ENCODE data around the gene JAK1. TPM values are rescaled to one million over a fixed set of nuclear protein-coding genes. Genes with fewer than 3 reads are reported as not detected.

JAK1 gene
- total and polyA plus RNA-seq, 2 of the 8 experiments (the other 6 are each of a cell fraction or from before 2014, with no cell fraction given), result 7.8 to 24.5 TPM

GRCh38 chr1:64839261-64839660 is 127.1 kb downstream of the JAK1 start:
- no peak overlapping the region for H3K4me2 ChIP-seq (ENCODE audit: insufficient read depth in 1 of 2, low read depth in 2 of 2, low read length in 2 of 2)
- H3K4me3 ChIP-seq (ENCODE audit: extremely low read depth in 1 of 4, insufficient read depth in 2 of 4, low read depth in 3 of 4, low read length in 4 of 4), result no peak overlapping the region
- no peaks in the 10 kb centered on the region for H3K9me3 ChIP-seq (ENCODE audit: insufficient read depth in 2 of 2, low read depth in 1 of 2, low read length in 1 of 2)
- no peak overlapping the region for H4K8ac ChIP-seq (ENCODE audit: extremely low read depth, insufficient read depth, low read length)
- H2BK15ac ChIP-seq (ENCODE audit: low read length), result no peak overlapping the region
- H3K4me1 ChIP-seq (replicated peaks in 1 of 4; ENCODE audit: control insufficient read depth in 3 of 4, insufficient read depth in 4 of 4, low read length in 3 of 4), result no peaks in the 10 kb centered on the region; a peak in 1 of 7 replicates
- TF ChIP-seq CTBP2 (IDR thresholded peaks at IDR 0.05; ENCODE audit: borderline replicate concordance, insufficient read depth, insufficient read length, low read length) (no peak), HDAC2 (IDR thresholded peaks at IDR 0.05; ENCODE audit: borderline replicate concordance in 1 of 2, low read depth in 2 of 2, low read length in 2 of 2) (no peak), SP4 (IDR thresholded peaks at IDR 0.05; ENCODE audit: low read length) (no peak), NRF1 (IDR thresholded peaks at IDR 0.05; ENCODE audit: low read depth, low read length) (no peak), POLR2A (IDR thresholded peaks at IDR 0.05; ENCODE audit: control extremely low read depth in 1 of 2, low read depth in 2 of 2, low read length in 2 of 2) (no peak), FOSL1 (IDR thresholded peaks at IDR 0.05; ENCODE audit: insufficient read depth, low read depth, low read length) (no peak), JUND (IDR thresholded peaks at IDR 0.05; ENCODE audit: low read length) (no peak), POU5F1 (IDR thresholded peaks at IDR 0.05; ENCODE audit: low read depth, low read length) (no peak), EP300 (IDR thresholded peaks at IDR 0.05; ENCODE audit: borderline replicate concordance in 1 of 2, low read depth in 2 of 2, low read length in 2 of 2) (no peak), CBX8 (IDR thresholded peaks at IDR 0.05; ENCODE audit: borderline replicate concordance, low read depth, low read length) (no peak), TBP (IDR thresholded peaks at IDR 0.05; ENCODE audit: low read depth, low read length) (no peak), BACH1 (IDR thresholded peaks at IDR 0.05; ENCODE audit: low read length) (no peak)
- no peaks in the 10 kb centered on the region for H3K27me3 ChIP-seq (replicated peaks in 1 of 4; ENCODE audit: control insufficient read depth in 3 of 4, extremely low read depth in 1 of 4, insufficient read depth in 3 of 4, low read length in 3 of 4)
- DNase-seq (ENCODE audit: low read depth in 1 of 2, low spot score in 2 of 2), result no peak
- no peak overlapping the region for H3K4ac ChIP-seq (replicated peaks; ENCODE audit: insufficient read length, low read depth, low read length)
- ChIA-PET CTCF (ENCODE audit: partially characterized antibody) (interaction anchor here (1.1 kb wide), 1 partner anchor 20 kb away, joined by 3 read pairs; no protein-coding TSS in a partner anchor), POLR2A (ENCODE audit: partially characterized antibody) (no interaction called here)
- FAIRE-seq, result no peak
- H3K23me2 ChIP-seq (ENCODE audit: low read depth, low read length), result no peaks in the 10 kb centered on the region
- H2AFZ ChIP-seq (ENCODE audit: low read length), result no peak overlapping the region
- H3K79me1 ChIP-seq (ENCODE audit: low read depth, low read length), result no peaks in the 10 kb centered on the region
- 88% methylated on average over 5 of the region's 5 CpGs; no CpG with 5 or more reads in 1 of the 2 experiments for WGBS, 2 experiments (ENCODE audit: extremely low coverage in 1 of 2, insufficient coverage in 1 of 2, insufficient read length in 1 of 2, insufficient replicate concordance in 2 of 2, low coverage in 1 of 2, low lambda C conversion rate in 2 of 2, missing lambda C conversion rate in 1 of 2)
- no peak overlapping the region for H4K91ac ChIP-seq (replicated peaks; ENCODE audit: insufficient read length, low read length)
- H3K23ac ChIP-seq (ENCODE audit: insufficient read length), result no peak overlapping the region
- H2AK5ac ChIP-seq (ENCODE audit: low read depth, low read length), result no peak overlapping the region
- H3K18ac ChIP-seq (ENCODE audit: extremely low read depth, low read length), result no peak overlapping the region
- H3K14ac ChIP-seq (ENCODE audit: insufficient read length), result no peak overlapping the region
- H3K56ac ChIP-seq (replicated peaks; ENCODE audit: insufficient read length, low read depth, low read length), result no peak overlapping the region
- no peak overlapping the region for H3K27ac ChIP-seq (ENCODE audit: low read depth, low read length)
- H2BK120ac ChIP-seq (replicated peaks; ENCODE audit: low read depth, low read length), result no peak overlapping the region
- no peak overlapping the region for H2BK5ac ChIP-seq (ENCODE audit: low read depth, low read length)
- no peak overlapping the region for H4K5ac ChIP-seq (ENCODE audit: insufficient read length, low read depth, low read length)
- H2BK12ac ChIP-seq (ENCODE audit: low read depth, low read length), result no peak overlapping the region
- no peaks in the 10 kb centered on the region for H3K79me2 ChIP-seq (ENCODE audit: control insufficient read depth in 1 of 2, insufficient read depth in 2 of 2, low read length in 2 of 2)
- H3K9ac ChIP-seq (replicated peaks in 1 of 4; ENCODE audit: extremely low read depth in 1 of 4, low read depth in 3 of 4, low read length in 3 of 4), result no peak overlapping the region
- H3K36me3 ChIP-seq (ENCODE audit: control insufficient read depth in 2 of 4, insufficient read depth in 4 of 4, low read length in 3 of 4), result peaks cover 0 to 8% (median 2%) of the 10 kb centered on the region in 4 experiments; a peak in 5 of 8 replicates
- no peaks in the 10 kb centered on the region for H4K20me1 ChIP-seq (replicated peaks in 1 of 2; ENCODE audit: control insufficient read depth in 1 of 2, insufficient read depth in 2 of 2, low read length in 2 of 2)
- no peak overlapping the region for H2BK20ac ChIP-seq (ENCODE audit: low read length)

Data from H1 (cell line).